Measurements from ENCODE around the gene TEX52.

Gene TEX52

GRCh38 chr12:2804393-2805142 lies 52.3 kb downstream of the TEX52 start:
- TF ChIP-seq, protein P1, sequence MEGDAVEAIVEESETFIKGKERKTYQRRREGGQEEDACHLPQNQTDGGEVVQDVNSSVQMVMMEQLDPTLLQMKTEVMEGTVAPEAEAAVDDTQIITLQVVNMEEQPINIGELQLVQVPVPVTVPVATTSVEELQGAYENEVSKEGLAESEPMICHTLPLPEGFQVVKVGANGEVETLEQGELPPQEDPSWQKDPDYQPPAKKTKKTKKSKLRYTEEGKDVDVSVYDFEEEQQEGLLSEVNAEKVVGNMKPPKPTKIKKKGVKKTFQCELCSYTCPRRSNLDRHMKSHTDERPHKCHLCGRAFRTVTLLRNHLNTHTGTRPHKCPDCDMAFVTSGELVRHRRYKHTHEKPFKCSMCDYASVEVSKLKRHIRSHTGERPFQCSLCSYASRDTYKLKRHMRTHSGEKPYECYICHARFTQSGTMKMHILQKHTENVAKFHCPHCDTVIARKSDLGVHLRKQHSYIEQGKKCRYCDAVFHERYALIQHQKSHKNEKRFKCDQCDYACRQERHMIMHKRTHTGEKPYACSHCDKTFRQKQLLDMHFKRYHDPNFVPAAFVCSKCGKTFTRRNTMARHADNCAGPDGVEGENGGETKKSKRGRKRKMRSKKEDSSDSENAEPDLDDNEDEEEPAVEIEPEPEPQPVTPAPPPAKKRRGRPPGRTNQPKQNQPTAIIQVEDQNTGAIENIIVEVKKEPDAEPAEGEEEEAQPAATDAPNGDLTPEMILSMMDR (IDR thresholded peaks at IDR 0.05; ENCODE audit: low read depth, low read length) = no peak
- no peak for DNase-seq (ENCODE audit: extremely low read depth, low read depth)

DNA sequence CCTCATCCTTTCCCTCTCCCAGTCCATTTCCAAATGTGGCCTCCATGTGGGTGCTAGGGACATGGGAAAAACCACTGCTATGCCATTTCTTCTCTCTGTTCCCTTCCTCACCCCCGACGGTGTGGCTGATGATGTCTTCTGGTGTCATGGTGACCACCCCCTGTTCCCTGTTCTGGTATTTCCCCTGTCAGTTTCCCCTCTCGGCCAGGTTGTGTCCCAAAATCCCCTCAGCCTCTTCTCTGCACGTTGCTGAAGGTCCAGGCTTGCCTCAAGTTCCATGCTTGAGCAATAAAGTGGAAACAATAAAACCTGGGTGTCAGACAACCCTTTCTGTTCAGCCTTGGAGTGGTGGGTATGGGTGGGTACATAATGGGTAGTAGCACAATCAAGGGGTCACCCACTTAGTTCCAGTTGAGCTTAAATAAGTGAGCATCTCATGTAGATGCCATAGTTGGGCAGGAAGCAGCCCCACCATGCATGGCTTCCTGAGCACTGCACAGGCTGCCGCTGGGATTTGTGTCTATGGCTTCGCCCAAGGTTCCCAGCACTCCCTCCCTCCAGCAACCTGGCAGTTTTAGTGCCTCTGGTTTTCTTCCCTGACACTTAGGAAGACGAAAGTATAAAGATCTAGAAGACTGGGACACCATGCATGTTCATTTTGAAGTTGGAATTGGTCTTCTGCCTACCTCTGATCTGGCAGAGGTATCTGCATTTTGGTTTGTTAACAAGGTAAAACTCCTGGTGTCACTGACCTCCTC lies 53.0 kb downstream of the TEX52 start:
- TF ChIP-seq, protein P1 (IDR thresholded peaks at IDR 0.05; ENCODE audit: low read depth, low read length) = no peak
- DNase-seq (ENCODE audit: extremely low read depth, low read depth) = no peak

DNA sequence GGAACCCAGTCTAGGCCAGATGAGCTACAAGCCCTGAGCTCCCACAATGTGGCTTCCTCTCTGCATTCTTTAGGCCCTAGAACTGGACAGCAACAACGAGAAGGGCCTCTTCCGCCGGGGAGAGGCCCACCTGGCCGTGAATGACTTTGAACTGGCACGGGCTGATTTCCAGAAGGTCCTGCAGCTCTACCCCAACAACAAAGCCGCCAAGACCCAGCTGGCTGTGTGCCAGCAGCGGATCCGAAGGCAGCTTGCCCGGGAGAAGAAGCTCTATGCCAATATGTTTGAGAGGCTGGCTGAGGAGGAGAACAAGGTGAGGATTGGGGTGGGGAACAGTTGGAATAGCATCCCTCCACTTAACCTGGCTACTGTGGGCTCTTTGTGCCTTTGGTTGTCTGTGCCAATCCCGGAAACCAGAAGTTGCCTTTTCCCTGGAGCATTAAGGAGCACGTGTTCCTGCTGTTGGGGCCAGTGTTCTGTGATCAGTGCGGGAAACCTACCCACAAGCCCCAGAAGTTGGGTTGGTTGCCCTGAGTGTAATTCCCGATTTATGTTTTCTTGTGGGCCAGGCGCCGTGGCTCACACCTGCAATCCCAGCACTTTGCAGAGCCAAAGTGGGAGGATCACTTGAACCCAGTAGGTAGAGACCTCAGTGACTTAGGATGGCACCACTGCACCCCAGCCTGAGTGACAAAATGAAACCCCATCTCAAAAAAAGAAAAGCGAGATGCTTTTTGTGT lies 55.6 kb downstream of the TEX52 start:
- no peak for DNase-seq (ENCODE audit: extremely low read depth, low read depth)
- TF ChIP-seq, protein P1 (IDR thresholded peaks at IDR 0.05; ENCODE audit: low read depth, low read length) = no peak

GRCh38 chr12:2800046-2800570 lies 56.7 kb downstream of the TEX52 start:
- no peak for DNase-seq (ENCODE audit: extremely low read depth, low read depth)
- TF ChIP-seq, protein P1 (IDR thresholded peaks at IDR 0.05; ENCODE audit: low read depth, low read length) = no peak
